A673 (cell line): ENCODE results near the gene MAGI1. TPM values are rescaled to one million over a fixed set of nuclear protein-coding genes. Genes with fewer than 3 reads are reported as not detected.

Source experiments
- BruUV-seq: library from RNA; stranded (reverse); fragments of 400-500 nt; replicated peaks from 2 replicates; lab custom pipeline; 2021; lab: Mats Ljungman, UMichigan
- CTCF ChIA-PET: fragments of 300-600 bp; sonication (Branson Sonifier 250); formaldehyde crosslinking; loops from one replicate; lab custom pipeline; 2022; ENCODE audit warnings: antibody characterized with exemption; lab: Charles Lee
- POLR2A ChIA-PET: fragments of 300-600 bp; sonication (Branson Sonifier 250); formaldehyde crosslinking; loops from one replicate; lab custom pipeline; 2022; ENCODE audit warnings: antibody characterized with exemption; ENCODE audit not compliant: low non-redundant PET; lab: Charles Lee
- DNase-seq: peaks from one replicate; pipeline ENCODE4 v3.0.0-alpha.2; 2015; ENCODE audit warnings: low spot score
- H3K27ac ChIP-seq: fragments of 200-600 bp; sonication (generic); 2 replicates; pipeline ENCODE4 v1.5.1; 2016; ENCODE audit warnings: mixed run types, low read depth, mild to moderate bottlenecking, mixed read lengths, antibody characterized with exemption, low read length; ENCODE audit not compliant: poor library complexity, severe bottlenecking
- H3K27me3 ChIP-seq: fragments of 200-600 bp; sonication (generic); replicated peaks from 2 replicates; pipeline ENCODE4 v1.6.1; 2017; ENCODE audit warnings: mixed run types, low read depth, mild to moderate bottlenecking, mixed read lengths, antibody characterized with exemption, low read length; ENCODE audit not compliant: insufficient read depth, poor library complexity
- H3K36me3 ChIP-seq: fragments of 200-600 bp; sonication (generic); 2 replicates; pipeline ENCODE4 v1.6.1; 2016; ENCODE audit warnings: mixed run types, mild to moderate bottlenecking, mixed read lengths, antibody characterized with exemption, low read length; ENCODE audit not compliant: insufficient read depth, poor library complexity, severe bottlenecking
- H3K4me1 ChIP-seq: fragments of 200-600 bp; sonication (generic); 2 replicates; pipeline ENCODE4 v1.6.1; 2017; ENCODE audit warnings: mixed run types, mild to moderate bottlenecking, mixed read lengths, antibody characterized with exemption, low read length; ENCODE audit not compliant: insufficient read depth, poor library complexity, severe bottlenecking
- H3K4me3 ChIP-seq: fragments of 200-600 bp; sonication (generic); 2 replicates; pipeline ENCODE4 v1.5.1; 2016; ENCODE audit warnings: low read depth, mixed run types, mild to moderate bottlenecking, mixed read lengths, low read length; ENCODE audit not compliant: poor library complexity, severe bottlenecking
- H3K9me3 ChIP-seq: fragments of 200-600 bp; sonication (generic); 2 replicates; pipeline ENCODE4 v1.6.1; 2016; ENCODE audit warnings: mixed run types, low read depth, mild to moderate bottlenecking, mixed read lengths, antibody characterized with exemption, low read length; ENCODE audit not compliant: poor library complexity, severe bottlenecking
- EZH2 ChIP-seq: fragments of 200-600 bp; sonication (generic); IDR thresholded peaks from 2 replicates; pipeline ENCODE4 v1.6.1; 2017; ENCODE audit warnings: borderline replicate concordance, low read depth, mild to moderate bottlenecking, mixed read lengths, antibody characterized with exemption, low read length; ENCODE audit not compliant: poor library complexity, severe bottlenecking
- intact Hi-C: fragments of 100-400 bp; cut with micrococcal nuclease; formaldehyde crosslinking; loops from one replicate; pipeline ENCODE4 v1.10.0; 2022; ENCODE audit not compliant: unreplicated experiment
- total RNA-seq: library from RNA; stranded (reverse); gene quantifications from 2 replicates; pipeline ENCODE4 v1.2.3, GENCODE V29; 2021
- TF ChIP-seq, protein P1 (sequence below): fragments of 300-800, 200-600 bp; sonication (generic); conservative IDR thresholded peaks from 2 replicates; pipeline ENCODE4 v1.5.1; 2017; ENCODE audit warnings: low read depth, mild to moderate bottlenecking, antibody characterized with exemption, low read length, moderate library complexity, mixed read lengths

The MAGI1 gene
- total RNA-seq, 1 experiment from 2014 or later = 30.5 TPM

DNA sequence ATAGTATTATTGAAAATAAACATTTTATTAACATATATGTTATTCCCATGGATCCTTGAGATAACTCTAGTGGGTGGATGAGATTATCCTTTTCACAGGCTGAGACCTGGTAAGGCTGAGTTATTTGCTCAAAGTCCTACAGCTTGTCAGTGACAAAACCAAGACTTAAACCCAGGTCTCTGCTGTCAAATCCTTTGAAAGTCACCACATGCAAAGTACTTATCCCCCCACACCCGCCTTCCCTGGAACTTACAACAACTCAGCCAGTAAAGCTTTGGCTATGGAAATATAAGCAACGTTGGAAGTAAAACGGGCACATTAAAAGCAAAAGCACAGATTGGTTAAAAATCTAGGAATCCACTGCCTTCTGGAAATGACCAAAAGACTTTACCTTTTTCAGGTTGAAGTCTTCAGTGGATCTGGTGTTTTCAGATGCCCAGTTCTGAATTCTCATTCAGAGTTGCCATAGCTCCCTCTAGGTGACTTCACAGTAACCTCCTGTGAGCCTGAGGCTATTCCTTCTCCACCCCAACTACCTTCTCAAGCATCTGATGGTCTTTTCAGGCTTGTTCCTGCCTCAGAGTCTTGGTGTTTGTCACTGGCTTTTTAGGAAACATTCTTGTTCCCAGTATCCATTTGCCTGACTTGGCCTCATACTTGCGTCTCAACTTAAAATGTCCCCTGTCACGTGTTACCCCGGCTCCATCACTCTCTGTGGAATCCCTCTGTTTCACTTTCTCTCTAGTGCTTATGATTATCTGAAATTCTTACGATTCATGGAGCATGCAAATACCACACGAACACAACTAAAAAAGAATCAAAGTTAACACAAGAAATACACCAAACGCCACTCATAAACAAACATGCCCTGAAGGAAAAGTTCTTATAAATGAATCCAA, 131.2 kb downstream of the MAGI1 start:
- no TSS peak for BruUV-seq
- intact Hi-C loops = no loop called here
- no peaks in the 10 kb centered on the region for H3K27me3 ChIP-seq
- H3K9me3 ChIP-seq = no peaks in the 10 kb centered on the region
- H3K4me3 ChIP-seq = no peak overlapping the region
- TF ChIP-seq, protein P1, sequence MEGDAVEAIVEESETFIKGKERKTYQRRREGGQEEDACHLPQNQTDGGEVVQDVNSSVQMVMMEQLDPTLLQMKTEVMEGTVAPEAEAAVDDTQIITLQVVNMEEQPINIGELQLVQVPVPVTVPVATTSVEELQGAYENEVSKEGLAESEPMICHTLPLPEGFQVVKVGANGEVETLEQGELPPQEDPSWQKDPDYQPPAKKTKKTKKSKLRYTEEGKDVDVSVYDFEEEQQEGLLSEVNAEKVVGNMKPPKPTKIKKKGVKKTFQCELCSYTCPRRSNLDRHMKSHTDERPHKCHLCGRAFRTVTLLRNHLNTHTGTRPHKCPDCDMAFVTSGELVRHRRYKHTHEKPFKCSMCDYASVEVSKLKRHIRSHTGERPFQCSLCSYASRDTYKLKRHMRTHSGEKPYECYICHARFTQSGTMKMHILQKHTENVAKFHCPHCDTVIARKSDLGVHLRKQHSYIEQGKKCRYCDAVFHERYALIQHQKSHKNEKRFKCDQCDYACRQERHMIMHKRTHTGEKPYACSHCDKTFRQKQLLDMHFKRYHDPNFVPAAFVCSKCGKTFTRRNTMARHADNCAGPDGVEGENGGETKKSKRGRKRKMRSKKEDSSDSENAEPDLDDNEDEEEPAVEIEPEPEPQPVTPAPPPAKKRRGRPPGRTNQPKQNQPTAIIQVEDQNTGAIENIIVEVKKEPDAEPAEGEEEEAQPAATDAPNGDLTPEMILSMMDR = no peak
- no peak for TF ChIP-seq EZH2
- DNase-seq = no peak
- ChIA-PET POLR2A (no interaction called here), CTCF (no interaction called here)
- peaks cover 11% of the 10 kb centered on the region for H3K4me1 ChIP-seq
- no peak overlapping the region for H3K27ac ChIP-seq
- H3K36me3 ChIP-seq = no peaks in the 10 kb centered on the region

DNA sequence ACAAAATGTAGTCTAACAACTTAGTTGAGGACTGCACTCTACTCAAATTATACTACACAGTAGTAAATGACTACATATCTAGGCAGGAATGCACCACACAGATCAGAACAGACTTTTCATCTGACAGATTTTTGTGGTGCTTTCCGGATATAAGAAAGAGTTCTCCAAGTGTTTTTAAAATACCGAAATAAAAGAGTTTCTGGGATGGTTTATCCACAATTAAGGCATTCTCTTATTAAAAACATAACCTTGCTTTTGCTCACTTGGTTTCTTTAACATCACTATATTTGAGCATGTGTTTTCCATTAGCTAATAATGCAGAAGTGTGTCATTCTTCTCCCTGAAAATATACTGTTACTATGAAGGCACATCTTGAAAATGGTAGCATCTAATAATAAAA, 132.9 kb downstream of the MAGI1 start:
- no TSS peak for BruUV-seq

DNA sequence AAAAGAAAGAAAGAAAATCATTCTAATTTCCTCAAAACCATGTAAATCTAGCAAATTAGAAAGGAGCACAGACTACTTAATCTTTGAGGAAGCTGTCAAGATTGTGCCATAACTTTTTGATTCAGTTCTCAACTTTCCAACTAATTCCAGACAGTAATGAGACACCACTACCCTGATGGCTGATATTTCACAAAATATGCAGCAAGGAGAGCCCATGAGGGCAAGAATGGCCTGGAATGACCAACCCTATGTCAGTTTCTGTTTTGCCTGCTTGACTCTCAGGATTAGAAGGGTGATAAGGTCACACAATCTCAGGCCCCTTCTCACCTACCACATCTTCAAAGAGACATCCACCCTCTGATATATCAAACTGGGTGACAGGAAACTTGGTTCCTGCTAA, 134.7 kb downstream of the MAGI1 start:
- no TSS peak for BruUV-seq
- Histone ChIP-seq H3K9me3 (no peaks in the 10 kb centered on the region), H3K4me3 (no peak overlapping the region), H3K4me1 (peaks cover 16% of the 10 kb centered on the region), H3K27ac (no peak overlapping the region), H3K27me3 (no peaks in the 10 kb centered on the region), H3K36me3 (no peaks in the 10 kb centered on the region)
- ChIA-PET CTCF (no interaction called here), POLR2A (no interaction called here)
- TF ChIP-seq, protein P1 = no peak
- no peak for TF ChIP-seq EZH2
- intact Hi-C loops = no loop called here
- no peak for DNase-seq

More for the DNA sequence above, 132.9 kb downstream of the MAGI1 start:
- H3K4me3 ChIP-seq = no peak overlapping the region
- H3K9me3 ChIP-seq = no peaks in the 10 kb centered on the region
- no peak for TF ChIP-seq EZH2
- TF ChIP-seq, protein P1 = no peak
- DNase-seq = no peak
- intact Hi-C loops = no loop called here
- CTCF ChIA-PET = no interaction called here
- no peaks in the 10 kb centered on the region for H3K36me3 ChIP-seq
- no peaks in the 10 kb centered on the region for H3K27me3 ChIP-seq
- H3K4me1 ChIP-seq = peaks cover 16% of the 10 kb centered on the region
- H3K27ac ChIP-seq = no peak overlapping the region
- POLR2A ChIA-PET = no interaction called here
